GM18858 (cell line): ENCODE results near the gene GCLC.
"Not testable (repeated sequence)": the region's sequence is repeated elsewhere in the genome, so short reads cannot be mapped to it uniquely, and the experiment has no call there.

ENCODE experiments used
- ATAC-seq: cut with Tn5 transposase; IDR thresholded peaks from one replicate; pipeline ENCODE4 v1.9.1; 2021; ENCODE audit not compliant: unreplicated experiment

Gene GCLC

GRCh38 chr6:53544470-53545308 is at the start of gene GCLC:
Gene GCLC, minus strand, starts transcription at chr6:53545101. Its CDS starts 456 bp downstream, at chr6:53544645.
- ATAC-seq = peak; percentile 64

- ATAC-seq = no peak
These were observed 49.7 kb upstream of the GCLC start for GRCh38 chr6:53594596-53594995.

- no peak for ATAC-seq
These were observed 48.1 kb upstream of the GCLC start for GRCh38 chr6:53593001-53593488.

DNA sequence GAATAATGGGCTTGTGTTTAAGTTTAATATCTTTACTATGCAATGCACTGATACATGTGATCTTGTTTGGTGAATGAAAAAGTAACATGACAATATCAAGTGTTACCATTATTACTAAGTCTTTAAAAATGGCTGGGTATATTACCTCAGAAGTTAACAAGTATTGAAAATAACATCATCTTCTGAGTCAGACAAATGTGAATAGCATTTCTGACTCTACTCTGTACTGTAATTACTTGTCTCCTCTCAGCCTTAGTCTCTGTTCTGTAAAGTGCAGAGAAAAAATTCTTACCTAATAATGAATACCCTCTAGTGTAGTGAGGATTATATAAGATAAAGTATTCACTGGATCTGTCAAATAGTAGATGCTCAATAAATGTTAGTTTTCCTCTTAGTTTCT is 47.0 kb upstream of the GCLC start:
- ATAC-seq = no peak

- ATAC-seq = no peak
These were observed 44.1 kb upstream of the GCLC start for GRCh38 chr6:53588816-53589509.

- ATAC-seq = no peak
These were observed 42.4 kb upstream of the GCLC start for GRCh38 chr6:53587291-53587690.

DNA sequence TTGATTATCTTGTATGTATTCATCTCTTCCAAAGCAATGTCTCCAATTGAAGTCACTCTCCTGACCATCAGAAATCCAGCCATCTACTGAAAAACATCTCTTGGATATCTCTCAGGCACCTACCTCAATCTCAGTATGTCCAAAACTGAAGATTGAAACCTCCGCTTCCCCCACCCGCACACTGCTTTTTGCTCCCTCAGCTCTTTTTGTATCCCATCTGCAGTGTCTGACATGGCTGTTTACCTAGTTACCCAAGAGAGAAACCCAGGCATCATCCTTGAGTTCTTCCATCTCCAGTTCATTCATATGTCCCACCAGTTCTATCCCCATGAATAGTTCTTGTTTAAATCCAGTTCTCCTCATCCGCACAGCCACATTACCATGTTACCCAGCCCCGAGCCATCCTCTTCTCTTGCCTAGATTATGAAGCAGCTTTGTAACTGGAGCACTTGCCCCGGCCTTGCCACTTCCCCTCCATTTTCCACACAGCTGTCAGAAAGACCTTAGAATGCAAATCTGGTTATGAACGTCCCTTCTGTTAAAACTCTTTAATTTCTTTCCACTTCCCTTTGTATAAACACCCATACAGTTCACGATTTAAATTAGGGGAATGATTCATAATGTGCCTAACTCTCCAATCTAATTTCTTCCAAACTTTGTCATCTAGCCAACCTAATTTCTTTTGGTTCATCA is 40.5 kb upstream of the GCLC start:
- ATAC-seq = no peak

DNA sequence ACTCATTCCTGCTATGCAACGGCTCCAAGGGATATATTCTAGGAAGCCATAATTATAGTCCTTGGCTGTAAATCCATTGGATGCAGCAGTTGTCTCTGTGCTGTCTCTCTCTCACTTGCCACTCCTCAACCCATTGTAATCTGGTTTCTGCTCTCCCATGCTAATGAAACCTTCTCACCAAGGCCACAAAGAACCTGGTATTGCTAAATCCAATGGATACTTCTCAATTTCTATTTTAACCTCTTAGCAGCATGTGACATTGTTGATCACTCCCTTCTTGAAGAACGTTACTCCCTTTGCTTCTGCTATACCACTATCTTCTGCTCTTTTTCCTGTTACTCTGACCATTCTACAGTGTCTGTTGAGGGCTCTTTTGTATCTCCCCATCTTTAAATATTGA is 39.8 kb upstream of the GCLC start:
- no peak for ATAC-seq

DNA sequence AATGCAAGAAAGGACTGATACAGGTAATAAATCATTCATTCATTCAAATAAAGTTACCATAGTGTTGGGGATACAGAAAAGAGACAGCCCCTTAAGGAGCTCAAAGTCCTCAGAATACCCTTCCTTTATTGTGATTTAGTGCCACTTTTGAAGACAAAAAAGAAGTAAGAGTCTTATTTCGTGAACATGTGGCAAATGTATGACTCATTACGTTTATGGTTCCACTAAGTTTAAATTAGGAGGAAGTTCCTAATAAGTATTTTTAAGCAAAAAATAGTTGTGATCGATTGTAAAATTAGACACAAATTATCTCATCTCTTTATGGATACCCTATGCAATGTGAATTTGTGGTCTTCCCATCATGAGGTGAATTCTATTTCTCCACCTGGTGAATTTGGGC is 38.5 kb upstream of the GCLC start:
- ATAC-seq = no peak

DNA sequence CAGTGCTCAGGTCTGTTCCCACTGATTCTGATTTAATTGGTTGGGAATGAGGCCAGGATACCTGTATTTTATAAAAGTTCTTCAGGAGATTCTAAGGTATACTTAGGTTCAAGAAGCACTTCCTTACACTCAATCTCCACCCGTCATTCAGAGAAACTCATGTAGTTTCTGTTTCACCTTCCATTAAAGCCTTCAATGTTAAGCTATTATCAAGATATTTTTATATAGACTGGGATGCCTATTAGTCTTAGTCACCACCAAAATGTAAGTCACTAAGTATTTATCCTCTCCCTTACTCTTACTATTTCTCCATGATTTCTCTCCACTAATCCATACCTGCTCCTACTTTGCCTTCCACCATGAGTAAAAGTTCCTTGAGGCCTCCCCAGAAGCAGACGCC is 38.1 kb upstream of the GCLC start:
- ATAC-seq = no peak

GRCh38 chr6:53581856-53582255 is 37.0 kb upstream of the GCLC start:
- ATAC-seq = no peak

GRCh38 chr6:53581173-53581773 is 36.4 kb upstream of the GCLC start:
- no peak for ATAC-seq

- no peak for ATAC-seq
These were observed 34.4 kb upstream of the GCLC start for GRCh38 chr6:53579338-53579737.

- ATAC-seq = no peak
These were observed 33.5 kb upstream of the GCLC start for GRCh38 chr6:53578371-53578770.

- no peak for ATAC-seq
These were observed 28.4 kb upstream of the GCLC start for GRCh38 chr6:53573299-53573698.

DNA sequence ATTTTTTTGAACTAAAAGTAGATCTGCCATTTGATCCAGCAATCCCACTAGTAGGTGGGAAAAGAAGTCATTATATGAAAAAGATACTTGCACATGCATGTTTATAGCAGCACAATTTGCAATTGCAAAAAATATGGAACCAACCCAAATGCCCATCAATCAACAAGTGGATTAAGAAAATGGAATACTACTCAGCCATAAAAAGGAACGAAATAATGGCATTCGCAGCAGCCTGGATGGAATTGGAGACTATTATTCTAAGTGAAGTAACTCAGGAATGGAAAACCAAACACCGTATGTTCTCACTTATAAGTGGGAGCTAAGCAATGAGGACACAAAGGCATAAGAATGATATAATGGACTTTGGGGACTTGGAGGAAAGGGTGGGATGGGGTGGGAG is 27.5 kb upstream of the GCLC start:
- ATAC-seq = not testable (repeated sequence)

DNA sequence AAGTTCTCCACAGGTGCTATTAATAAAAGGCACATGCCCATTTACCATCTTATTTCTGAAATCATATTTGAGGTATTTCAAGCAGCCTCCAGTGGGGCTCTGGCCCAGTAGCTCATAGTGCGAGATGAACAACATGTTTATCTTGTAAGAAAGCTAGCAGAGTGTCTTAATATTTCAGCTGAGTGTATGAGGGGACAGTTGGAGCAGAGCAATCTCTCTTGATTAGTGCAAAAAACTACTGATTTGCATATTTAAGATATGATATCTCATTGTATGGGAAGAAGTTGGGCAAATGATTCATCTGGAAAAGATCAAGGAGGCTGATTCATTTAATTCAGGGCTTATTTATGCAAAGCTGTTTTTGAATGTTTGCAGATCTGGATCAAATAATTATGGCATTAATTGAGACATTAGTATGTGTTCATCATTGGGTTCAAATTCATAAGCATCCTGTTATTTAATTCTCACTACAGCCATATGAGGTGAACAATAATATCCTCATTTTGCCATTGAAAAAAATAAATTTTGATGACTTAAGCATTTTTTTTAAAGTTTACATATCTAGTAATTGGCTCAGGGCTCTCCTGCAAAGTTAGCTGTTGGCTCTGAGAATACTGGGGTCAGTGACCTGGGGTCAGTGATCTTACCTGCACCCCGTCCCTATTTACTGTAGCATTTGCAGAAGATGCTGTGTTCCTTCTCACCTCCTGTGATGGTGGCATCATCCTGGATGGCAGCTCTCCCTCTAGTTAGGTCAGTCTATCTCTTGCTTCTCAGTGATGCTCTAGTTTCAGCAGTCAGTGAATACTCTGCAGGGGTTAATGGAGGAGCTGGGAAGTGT is 24.1 kb upstream of the GCLC start:
- no peak for ATAC-seq

GRCh38 chr6:53567701-53568100 is 22.8 kb upstream of the GCLC start:
- ATAC-seq = no peak

- ATAC-seq = no peak
These were observed 21.9 kb upstream of the GCLC start for GRCh38 chr6:53566755-53567154.

DNA sequence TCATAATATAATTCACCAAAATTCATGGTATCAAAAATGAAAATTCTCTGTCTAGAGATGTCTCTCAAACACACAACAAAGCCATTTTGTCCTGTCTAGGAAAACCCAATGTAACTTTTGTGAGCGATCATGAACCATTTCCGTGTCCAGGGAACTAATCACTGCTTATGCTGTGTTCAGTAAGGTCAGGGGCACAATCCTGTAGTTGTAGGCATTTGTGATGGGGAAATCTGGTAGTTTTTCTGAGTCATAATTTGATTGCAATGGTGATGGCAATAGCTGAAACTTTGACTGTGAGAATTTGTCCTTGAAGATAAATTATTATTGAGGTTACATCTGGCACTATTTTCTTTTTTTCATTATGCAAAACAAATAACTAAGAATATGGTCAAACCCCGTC is 21.0 kb upstream of the GCLC start:
- ATAC-seq = no peak
